GM18519 (cell line): ENCODE data around the gene TPD52L2.
A peak's percentile ranks its signal among the peaks of the same experiment; 100 is the strongest.
"Not testable (repeated sequence)": the region's sequence is repeated elsewhere in the genome, so short reads cannot be mapped to it uniquely, and the experiment has no call there.

Experiments
- ATAC-seq: cut with Tn5 transposase; IDR thresholded peaks from one replicate; pipeline ENCODE4 v1.9.1; 2021; ENCODE audit warnings: mild to moderate bottlenecking, moderate library complexity; ENCODE audit not compliant: unreplicated experiment, low FRiP score

The TPD52L2 gene

DNA sequence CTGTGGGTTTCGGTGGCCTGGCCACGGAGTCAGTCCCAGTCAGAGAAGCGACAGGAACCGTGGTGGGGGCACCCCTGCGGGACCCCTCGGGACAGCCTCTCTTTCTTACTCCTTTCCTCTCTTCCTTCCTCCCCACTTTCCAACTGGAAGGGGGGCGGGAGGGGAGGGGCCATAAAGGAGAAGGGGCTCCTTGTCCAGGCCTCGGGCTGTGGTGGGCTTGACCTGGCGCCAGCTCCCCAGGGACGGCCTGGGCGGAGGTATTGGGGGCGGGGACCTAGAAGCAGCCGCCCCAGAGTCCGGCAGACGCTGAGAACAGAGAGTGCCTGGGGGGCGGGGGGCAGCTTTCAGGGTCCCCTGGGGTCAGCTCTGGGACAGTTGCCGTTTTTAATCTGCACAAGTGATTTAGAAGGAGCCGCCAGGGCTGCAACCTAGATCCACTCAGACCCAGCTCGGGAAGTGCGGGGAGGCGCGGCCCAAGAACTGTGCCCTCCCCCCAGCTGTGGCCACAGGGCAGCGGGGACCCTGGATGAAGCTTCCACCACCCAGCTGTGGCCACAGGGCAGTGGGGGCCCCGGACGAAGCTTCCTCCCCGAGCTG is 10.2 kb upstream of the TPD52L2 start:
- no peak for ATAC-seq

DNA sequence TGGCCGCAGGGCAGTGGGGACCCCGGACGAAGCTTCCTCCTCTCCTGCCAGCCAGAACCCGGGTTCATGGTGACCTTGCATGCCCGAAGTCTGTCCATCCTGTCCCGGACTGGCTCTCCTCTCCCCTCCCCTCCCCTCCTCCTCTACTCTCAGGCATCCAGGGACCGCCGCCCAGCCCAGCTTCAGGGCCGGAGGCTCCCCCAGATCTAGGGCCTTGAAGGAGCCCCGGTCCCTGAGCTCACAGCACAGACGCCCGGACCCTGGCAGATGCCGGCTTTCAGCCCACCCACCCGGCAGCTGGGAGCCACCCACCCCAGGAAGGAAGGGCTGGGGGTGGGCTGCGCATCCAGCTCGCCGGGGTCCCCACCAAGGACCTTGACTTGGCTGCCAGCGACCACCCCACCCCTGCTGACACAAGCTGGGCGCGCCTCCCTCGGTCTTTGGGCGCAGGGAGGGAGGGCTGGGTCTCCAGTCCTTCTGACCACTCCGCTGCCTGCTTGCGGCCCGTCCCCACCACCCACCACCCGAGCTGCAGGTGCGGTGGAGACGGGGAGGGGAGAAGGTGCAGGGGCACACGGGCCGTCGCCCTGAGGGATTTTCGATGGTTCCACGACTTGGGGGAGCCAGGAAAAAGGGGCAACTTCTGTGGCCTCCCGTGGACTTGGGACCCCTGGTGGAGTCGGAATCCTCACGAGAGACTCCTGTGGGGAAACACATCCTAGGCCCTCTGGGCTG is 9.5 kb upstream of the TPD52L2 start:
- no peak for ATAC-seq

GRCh38 chr20:63856098-63856511 is 9.0 kb upstream of the TPD52L2 start:
- ATAC-seq, result no peak

DNA sequence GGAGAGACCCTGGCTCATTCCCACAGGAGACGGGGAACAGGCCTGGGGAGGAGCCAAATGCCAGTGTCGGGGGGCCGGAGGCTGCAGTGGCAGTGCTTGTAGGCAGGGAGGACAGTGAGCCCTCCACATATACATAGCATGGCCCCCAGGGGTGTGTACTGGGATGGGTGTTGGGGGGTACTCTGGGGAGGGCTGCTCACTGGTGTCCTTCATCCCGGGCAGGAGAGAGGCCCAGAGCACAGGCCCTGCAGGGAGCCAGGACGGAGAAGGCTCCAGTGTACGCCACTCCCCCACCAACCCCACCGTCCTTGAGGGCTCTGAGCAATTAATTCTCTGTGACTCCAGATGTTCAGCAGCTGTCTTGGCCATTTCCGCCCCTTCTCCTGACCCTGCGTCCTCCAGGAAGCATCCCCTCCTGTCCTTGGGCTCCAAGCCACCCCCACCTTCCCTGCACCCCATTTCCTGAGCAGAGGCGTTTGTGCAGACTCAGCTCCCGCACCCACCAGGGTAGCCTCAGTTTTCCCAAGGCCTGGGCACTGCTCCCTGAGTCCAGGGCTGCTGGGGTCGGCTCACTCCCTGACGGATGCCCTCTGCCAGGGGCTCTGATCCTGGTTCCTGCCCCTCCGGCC is 7.2 kb upstream of the TPD52L2 start:
- ATAC-seq, result no peak

DNA sequence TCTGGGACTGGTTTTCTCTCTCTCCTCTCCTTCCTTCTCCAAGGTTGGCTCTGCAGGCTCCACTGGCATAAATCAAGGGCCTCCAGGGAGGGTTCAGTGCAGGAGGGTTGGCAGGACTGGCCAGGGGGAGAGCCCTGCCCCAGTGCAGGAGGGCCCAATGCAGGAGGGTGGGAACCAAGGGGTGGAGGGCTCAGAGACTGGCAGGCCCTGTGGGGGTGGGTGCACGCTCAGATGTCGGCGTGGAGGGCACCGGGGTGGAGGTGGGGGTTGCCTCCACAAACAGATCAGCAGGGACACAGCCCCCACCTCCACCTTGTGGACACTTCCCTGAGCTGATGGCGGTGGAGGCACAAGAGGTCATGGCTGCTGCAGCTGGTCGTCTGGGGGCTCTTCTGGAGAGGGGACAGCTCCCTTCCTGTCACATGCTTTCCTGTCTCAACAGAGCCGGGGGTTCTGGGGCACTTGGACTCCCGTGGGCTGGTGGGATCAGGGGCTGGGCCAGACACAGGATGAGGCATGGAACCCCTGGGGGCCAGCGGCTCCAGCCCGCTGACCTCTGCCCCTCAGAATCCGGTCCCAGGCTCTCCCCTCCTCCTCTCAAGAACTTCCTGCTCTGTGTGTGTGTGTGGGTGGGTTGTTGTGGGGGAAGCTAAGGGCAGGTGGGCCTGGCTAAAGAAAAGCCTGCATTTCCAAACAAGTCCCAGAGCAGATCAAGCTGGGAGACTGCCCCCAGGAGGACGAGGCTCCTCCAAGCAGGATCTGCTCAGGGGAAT is 6.5 kb upstream of the TPD52L2 start:
- no peak for ATAC-seq

DNA sequence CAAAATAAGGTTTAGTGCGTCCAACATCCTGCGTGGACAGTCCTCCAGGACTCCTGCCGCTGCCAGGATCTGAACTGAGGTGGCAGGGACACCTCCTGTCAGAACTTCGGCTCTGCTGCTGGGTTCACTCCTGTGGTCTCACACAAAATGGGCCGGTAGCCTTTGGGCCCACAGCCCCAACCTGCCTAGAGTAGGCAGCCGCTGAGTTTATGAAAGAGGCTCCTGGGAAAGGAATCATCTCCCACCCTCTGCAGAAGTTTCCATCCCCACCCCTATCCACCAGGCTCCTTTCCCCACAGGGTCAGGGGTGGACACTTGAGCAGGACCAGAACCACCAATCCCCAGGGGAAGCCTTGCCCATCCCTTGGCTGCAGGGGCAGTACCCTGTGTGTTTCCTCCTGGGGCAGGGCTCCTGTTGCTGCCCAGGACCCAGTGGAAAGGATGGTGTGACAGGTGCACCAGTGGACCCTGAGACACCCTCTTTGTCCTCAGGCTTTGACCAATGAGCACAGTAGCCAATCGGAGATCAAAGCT is 5.8 kb upstream of the TPD52L2 start:
- ATAC-seq, result no peak

- ATAC-seq, result no peak
Observed at GRCh38 chr20:63860325-63861051, 4.6 kb upstream of the TPD52L2 start.

DNA sequence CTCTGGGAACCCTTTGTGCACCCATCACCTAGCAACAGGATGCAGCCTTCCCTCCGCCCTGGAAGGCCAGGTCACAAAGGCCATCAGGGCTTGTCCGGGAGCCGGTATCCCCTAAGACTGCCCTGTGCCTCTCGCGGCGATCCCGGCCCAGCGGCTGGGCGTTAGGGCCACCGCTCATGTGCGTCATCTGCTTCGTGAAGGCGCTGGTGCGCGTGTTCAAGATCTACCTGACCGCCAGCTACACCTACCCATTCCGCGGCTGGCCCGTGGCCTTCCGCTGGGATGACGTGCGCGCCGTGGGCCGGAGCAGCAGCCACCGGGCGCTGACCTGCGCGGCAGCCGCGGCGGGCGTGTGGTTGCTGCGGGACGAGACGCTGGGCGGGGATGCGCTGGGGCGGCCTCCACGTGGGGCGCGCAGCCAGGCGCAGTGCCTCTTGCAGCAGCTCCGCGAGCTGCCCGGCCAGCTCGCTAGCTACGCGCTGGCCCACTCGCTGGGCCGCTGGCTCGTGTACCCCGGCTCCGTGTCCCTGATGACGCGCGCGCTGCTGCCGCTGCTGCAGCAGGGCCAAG is 3.6 kb upstream of the TPD52L2 start, which contains the start of gene ABHD16B:
TSS of gene ABHD16B (plus strand) at position 134 of the 570 bp plus-strand sequence. CDS start at position 177, 43 bp downstream.
- ATAC-seq, result no peak

DNA sequence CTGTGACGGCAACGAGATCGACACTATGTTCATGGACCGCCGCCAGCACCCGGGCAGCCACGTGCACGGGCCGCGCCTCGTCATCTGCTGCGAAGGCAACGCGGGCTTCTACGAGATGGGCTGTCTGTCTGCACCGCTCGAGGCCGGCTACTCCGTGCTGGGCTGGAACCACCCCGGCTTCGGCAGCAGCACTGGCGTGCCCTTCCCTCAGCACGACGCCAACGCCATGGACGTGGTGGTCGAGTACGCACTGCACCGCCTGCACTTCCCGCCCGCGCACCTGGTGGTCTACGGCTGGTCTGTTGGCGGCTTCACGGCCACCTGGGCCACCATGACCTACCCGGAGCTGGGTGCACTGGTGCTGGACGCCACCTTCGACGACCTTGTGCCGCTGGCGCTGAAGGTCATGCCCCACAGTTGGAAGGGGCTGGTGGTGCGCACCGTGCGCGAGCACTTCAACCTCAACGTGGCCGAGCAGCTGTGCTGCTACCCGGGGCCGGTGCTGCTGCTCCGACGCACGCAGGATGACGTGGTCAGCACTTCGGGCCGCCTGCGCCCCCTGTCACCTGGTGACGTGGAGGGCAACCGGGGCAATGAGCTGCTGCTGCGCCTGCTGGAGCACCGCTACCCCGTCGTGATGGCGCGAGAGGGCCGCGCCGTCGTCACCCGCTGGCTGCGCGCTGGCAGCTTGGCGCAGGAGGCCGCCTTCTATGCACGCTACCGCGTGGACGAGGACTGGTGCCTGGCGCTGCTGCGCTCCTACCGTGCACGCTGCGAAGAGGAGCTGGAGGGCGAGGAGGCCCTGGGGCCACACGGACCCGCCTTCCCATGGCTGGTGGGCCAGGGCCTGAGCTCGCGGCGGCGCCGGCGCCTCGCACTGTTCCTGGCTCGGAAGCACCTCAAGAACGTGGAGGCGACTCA is 2.8 kb upstream of the TPD52L2 start:
- no peak for ATAC-seq

DNA sequence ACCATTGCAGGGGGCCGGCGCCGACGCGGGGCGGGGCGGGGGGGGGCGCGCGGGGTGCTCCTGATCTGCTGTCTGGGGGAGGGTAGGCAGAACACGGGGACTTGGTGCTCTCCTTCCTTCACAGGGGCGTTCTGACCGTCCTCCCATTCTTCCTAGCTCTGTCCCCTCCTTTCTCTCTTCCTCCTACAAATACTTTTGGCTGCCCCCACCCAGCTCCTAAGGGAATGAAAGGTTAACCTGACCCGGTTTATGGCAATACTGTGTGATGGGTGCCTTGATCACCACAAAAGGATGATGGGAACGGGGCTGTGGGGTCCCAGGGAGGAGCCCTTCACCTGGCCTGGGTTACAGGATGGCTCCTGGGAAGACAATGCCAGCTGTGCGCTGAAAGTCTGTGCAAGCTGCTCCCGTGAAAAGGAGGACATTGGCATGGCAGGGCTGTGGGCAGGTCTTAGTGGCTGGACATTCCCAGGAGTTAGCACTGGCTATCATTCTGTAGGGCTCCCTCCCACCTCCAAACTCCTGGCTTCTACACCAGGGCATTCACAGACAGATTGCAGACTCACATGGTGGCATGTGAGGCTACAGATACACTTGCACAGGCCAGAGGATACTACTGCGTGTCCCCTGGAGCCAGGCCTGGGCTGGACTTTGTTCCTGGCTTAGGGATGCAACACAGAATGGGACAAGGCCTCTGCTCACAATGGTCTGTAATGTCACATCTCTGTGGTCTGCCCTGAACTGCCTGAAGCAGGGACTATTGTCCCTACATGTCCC is 1.9 kb upstream of the TPD52L2 start:
- no peak for ATAC-seq

DNA sequence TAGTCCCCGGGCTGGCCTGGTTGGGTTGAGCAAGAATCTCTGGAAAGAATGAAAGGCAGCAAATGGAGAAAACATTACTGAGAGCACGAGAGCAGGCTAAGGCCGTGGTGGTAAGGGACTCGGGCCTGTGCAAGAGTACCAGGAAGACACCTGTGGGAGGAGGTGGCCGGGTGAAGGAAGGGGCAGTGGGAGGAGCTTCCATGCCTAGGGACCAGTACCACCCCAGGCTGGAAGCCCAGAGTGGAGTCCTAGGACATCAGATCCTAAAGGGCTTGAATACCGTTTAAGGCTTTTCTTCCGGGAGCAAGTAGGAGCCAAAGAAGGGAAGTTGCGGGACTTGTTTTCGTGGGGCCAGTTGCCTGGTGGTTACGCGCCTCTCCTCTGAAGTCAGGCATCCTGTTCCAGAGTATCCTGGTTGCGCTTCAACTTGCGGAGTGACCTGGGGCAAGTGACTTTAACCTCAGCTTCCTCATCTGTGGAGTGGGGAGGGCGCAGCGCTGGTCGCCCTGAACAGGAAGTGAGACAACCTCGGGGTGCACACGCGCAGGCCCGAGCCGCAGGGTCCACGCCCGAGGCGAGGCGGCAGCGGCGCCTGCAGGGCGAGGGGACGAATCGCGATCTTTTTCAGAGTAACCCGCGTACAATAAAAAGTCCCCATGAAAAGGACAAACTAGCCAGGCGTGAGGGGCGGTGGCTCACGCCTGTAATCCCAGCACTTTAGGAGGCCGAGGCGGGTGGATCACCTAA is 1.1 kb upstream of the TPD52L2 start:
- ATAC-seq, result peak; percentile 58

- ATAC-seq, result no peak
Observed at GRCh38 chr20:63864545-63864977, 509 bp upstream of the TPD52L2 start.

GRCh38 chr20:63867042-63867441 is 2.0 kb downstream of the TPD52L2 start:
- ATAC-seq, result not testable (repeated sequence)

DNA sequence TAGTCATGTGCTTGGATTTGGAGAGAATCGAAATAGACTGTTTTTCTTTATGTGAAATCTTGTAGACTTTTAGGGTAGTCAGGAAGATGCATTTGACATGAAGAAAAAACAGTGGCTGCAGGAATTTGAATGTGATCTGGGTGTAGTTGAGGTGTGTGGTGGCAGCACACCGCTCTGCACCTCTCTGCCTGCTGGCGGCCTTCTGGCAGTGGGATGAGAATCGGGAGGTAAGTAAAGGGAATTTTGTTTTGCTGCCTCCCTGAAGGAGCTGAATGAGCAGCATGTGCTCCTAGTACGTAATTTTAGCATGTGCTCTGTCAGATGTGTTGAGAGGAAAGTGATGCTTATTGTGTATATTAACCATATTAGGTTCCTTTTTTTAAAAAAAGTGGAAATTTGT is 3.2 kb downstream of the TPD52L2 start:
- ATAC-seq, result no peak

GRCh38 chr20:63873477-63873971 is 8.5 kb downstream of the TPD52L2 start:
- ATAC-seq, result no peak

DNA sequence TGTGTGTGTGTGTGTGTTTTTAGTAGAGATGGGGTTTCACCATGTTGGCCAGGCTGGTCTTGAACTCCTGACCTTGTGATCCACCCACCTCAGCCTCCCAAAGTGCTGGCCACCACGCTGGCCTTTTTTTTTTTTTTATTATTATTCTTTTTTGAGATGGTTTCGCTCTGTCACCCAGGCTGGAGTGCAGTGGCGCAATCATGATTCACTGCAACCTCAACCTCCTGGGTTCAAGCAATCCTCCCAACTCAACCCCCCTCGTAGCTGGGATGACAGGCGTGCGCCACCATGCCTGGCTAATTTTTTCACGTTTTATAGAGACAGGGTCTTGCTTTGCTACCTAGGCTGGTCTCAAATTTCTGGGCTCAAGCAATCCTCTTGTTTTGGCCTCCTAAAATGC is 9.2 kb downstream of the TPD52L2 start:
- ATAC-seq, result not testable (repeated sequence)

GRCh38 chr20:63876489-63877036 is 11.5 kb downstream of the TPD52L2 start:
- no peak for ATAC-seq
